ENCODE results near the gene TMEM198.

DNA sequence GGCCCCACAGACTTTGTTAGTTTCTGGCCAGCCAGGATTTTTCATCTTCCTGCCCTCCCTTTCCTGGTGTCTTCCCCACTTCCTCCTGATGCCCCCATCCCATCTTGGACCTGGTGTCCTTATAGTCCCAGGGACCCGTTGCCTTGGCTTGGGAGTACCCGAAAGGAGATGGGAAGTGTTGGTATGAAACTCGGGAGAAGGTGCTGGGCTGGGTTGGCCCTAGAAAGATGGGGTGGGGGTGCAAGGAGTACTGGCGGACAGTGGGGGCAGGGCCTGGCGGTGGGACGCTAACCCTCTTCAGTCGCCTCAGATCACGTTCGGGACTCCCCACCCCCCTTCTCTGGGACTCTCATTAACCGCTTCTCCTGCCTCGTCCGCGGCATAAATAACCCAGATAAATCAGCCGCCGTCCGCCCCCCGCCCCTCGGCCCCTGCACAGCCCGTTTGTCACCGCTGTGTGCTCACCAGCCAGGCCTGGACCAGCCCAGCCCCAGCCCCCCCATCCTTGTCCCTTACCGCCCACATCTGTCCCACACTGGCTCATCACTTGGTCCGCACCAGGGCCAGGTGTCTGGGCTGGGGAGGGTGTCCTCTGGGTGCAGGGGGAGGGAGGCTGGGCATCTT lies 33.2 kb upstream of the TMEM198 start:
- TF ChIP-seq POLR2AphosphoS5 (IDR thresholded peaks at IDR 0.05; ENCODE audit: low read depth, low read length) (no peak), POLR2A (IDR thresholded peaks at IDR 0.05; ENCODE audit: low read depth, low read length) (no peak), TAF1 (IDR thresholded peaks at IDR 0.05; ENCODE audit: borderline replicate concordance, low read depth, low read length) (no peak)
